Retinal pigment epithelial cell (primary cell): ENCODE results near the gene TSHZ3.

Experiments
- DNase-seq: peaks from one replicate; pipeline ENCODE4 v3.0.0-alpha.2; 2010; ENCODE audit warnings: low read depth
- H3K4me3 ChIP-seq: 2 replicates; pipeline ENCODE4 v1.5.1; 2011; ENCODE audit warnings: mild to moderate bottlenecking, low read length, control low read depth, moderate library complexity
- CTCF ChIP-seq: conservative IDR thresholded peaks from 2 replicates; pipeline ENCODE4 v1.5.1; 2011; ENCODE audit warnings: low read depth, low read length, control low read depth, inconsistent platforms

TSHZ3 gene

GRCh38 chr19:31372246-31372781 lies 23.1 kb upstream of the TSHZ3 start:
- H3K4me3 ChIP-seq = no peak overlapping the region
- no peak for TF ChIP-seq CTCF
- no peak for DNase-seq

- H3K4me3 ChIP-seq = no peak overlapping the region
- no peak for DNase-seq
- no peak for TF ChIP-seq CTCF
Measured at GRCh38 chr19:31370216-31370615, 21.0 kb upstream of the TSHZ3 start.

GRCh38 chr19:31364963-31365362 lies 15.7 kb upstream of the TSHZ3 start:
- TF ChIP-seq CTCF = no peak
- H3K4me3 ChIP-seq = no peak overlapping the region
- DNase-seq = no peak

GRCh38 chr19:31361728-31362127 lies 12.5 kb upstream of the TSHZ3 start:
- TF ChIP-seq CTCF = no peak
- DNase-seq = no peak
- H3K4me3 ChIP-seq = no peak overlapping the region

- no peak overlapping the region for H3K4me3 ChIP-seq
- no peak for DNase-seq
- no peak for TF ChIP-seq CTCF
Measured at GRCh38 chr19:31357315-31357673, 8.1 kb upstream of the TSHZ3 start.

GRCh38 chr19:31356587-31357314 lies 7.5 kb upstream of the TSHZ3 start:
- no peak overlapping the region for H3K4me3 ChIP-seq
- TF ChIP-seq CTCF = peak; percentile 57
- DNase-seq = no peak

GRCh38 chr19:31355665-31356289 lies 6.5 kb upstream of the TSHZ3 start:
- no peak for DNase-seq
- no peak overlapping the region for H3K4me3 ChIP-seq
- TF ChIP-seq CTCF = no peak
